GM23338 (cell line): ENCODE data around the gene APOA1. TPM values are rescaled to one million over a fixed set of nuclear protein-coding genes. Genes with fewer than 3 reads are reported as not detected.

Source experiments
- ATAC-seq: fragments of 200-7000 bp; cut with Tn5 transposase; 3 replicates; pipeline ENCODE4 v1.9.1; 2020
- DNase-seq: peaks from one replicate; pipeline ENCODE4 v3.0.0-alpha.2; 2015; ENCODE audit warnings: low spot score
- H2AFZ ChIP-seq: fragments of 200-600 bp; sonication (generic); 2 replicates; pipeline ENCODE4 v1.8.0; 2016; ENCODE audit warnings: antibody characterized with exemption, mild to moderate bottlenecking, moderate library complexity
- H3F3A ChIP-seq: fragments of 200-600 bp; sonication (generic); replicated peaks from 2 replicates; pipeline ENCODE4 v1.8.0; 2017; ENCODE audit warnings: antibody characterized with exemption, mixed run types, low read depth
- H3K27ac ChIP-seq: fragments of 200-600 bp; sonication (generic); 2 replicates; pipeline ENCODE4 v1.6.1; 2016; ENCODE audit warnings: low read depth
- H3K27me3 ChIP-seq: fragments of 200-600 bp; sonication (generic); 2 replicates; pipeline ENCODE4 v1.8.0; 2016; ENCODE audit warnings: mild to moderate bottlenecking, mixed run types, moderate library complexity; ENCODE audit not compliant: insufficient read depth
- H3K36me3 ChIP-seq: fragments of 200-600 bp; sonication (generic); 2 replicates; pipeline ENCODE4 v1.8.0; 2016; ENCODE audit warnings: mild to moderate bottlenecking; ENCODE audit not compliant: insufficient read depth
- H3K4me1 ChIP-seq: fragments of 200-600 bp; sonication (generic); 2 replicates; pipeline ENCODE4 v1.8.0; 2016; ENCODE audit warnings: mild to moderate bottlenecking, moderate library complexity; ENCODE audit not compliant: insufficient read depth
- H3K4me2 ChIP-seq: fragments of 200-600 bp; sonication (generic); 2 replicates; pipeline ENCODE4 v1.7.1; 2017; ENCODE audit warnings: mixed run types
- H3K4me3 ChIP-seq: fragments of 200-600 bp; sonication (generic); 2 replicates; pipeline ENCODE4 v1.6.1; 2016; ENCODE audit warnings: mixed run types
- H3K79me2 ChIP-seq: fragments of 200-600 bp; sonication (generic); replicated peaks from 2 replicates; pipeline ENCODE4 v1.8.0; 2017; ENCODE audit warnings: mild to moderate bottlenecking; ENCODE audit not compliant: insufficient read depth
- H3K9me2 ChIP-seq: fragments of 200-600 bp; sonication (generic); 2 replicates; pipeline ENCODE4 v1.8.0; 2017; ENCODE audit not compliant: insufficient read depth
- H4K20me1 ChIP-seq: fragments of 200-600 bp; sonication (generic); replicated peaks from 2 replicates; pipeline ENCODE4 v1.8.0; 2017; ENCODE audit warnings: mild to moderate bottlenecking; ENCODE audit not compliant: insufficient read depth
- H3K27ac Mint-ChIP-seq: 2 replicates; pipeline ENCODE4 v1.8.0; 2020; ENCODE audit warnings: inconsistent platforms, mild to moderate bottlenecking, moderate library complexity, mixed read lengths
- H3K27me3 Mint-ChIP-seq: 3 replicates; pipeline ENCODE4 v1.8.0; 2022; ENCODE audit warnings: low read depth, mild to moderate bottlenecking, moderate library complexity, mixed read lengths, inconsistent platforms; ENCODE audit not compliant: insufficient read depth, poor library complexity
- H3K36me3 Mint-ChIP-seq: 3 replicates; pipeline ENCODE4 v1.8.0; 2021; ENCODE audit warnings: low read depth, mild to moderate bottlenecking, inconsistent platforms, moderate library complexity, mixed read lengths
- H3K4me1 Mint-ChIP-seq: 3 replicates; pipeline ENCODE4 v1.8.0; 2020; ENCODE audit warnings: mild to moderate bottlenecking, inconsistent platforms, mixed read lengths
- H3K4me3 Mint-ChIP-seq: 3 replicates; pipeline ENCODE4 v1.8.0; 2021; ENCODE audit warnings: moderate library complexity, mild to moderate bottlenecking, inconsistent platforms, mixed read lengths
- H3K9me3 Mint-ChIP-seq: 3 replicates; pipeline ENCODE4 v1.8.0; 2020; ENCODE audit warnings: moderate library complexity, mild to moderate bottlenecking, inconsistent platforms, mixed read lengths
- CREB1 ChIP-seq: fragments of 250-450 bp; sonication (Bioruptor Pico); IDR thresholded peaks from 2 replicates; pipeline ENCODE4 v1.5.0; 2020; ENCODE audit warnings: low read depth, mild to moderate bottlenecking, moderate library complexity
- CTCF ChIP-seq, 2 experiments: fragments of 200-600 bp in 1 of 2; sonication (generic) in 1 of 2; conservative IDR thresholded peaks; 2 replicates each; pipeline versions ENCODE4 v1.5.1 to v1.6.1; 2016 to 2017; ENCODE audit warnings: antibody characterized with exemption in 2 of 2, low read depth in 2 of 2, mild to moderate bottlenecking in 2 of 2, moderate library complexity in 1 of 2
- ETS1 ChIP-seq: IDR thresholded peaks from 2 replicates; pipeline ENCODE4 v1.6.1; 2016; ENCODE audit warnings: antibody characterized with exemption
- EZH2 ChIP-seq: fragments of 200-600 bp; sonication (generic); IDR thresholded peaks from one replicate; pipeline ENCODE4 v1.8.0; 2017; ENCODE audit warnings: antibody characterized with exemption, mild to moderate bottlenecking, low read depth; ENCODE audit not compliant: unreplicated experiment
- EZH2phosphoT487 ChIP-seq: fragments of 200-600 bp; sonication (generic); IDR thresholded peaks from one replicate; pipeline ENCODE4 v1.8.1; 2018; ENCODE audit warnings: antibody characterized with exemption; ENCODE audit not compliant: unreplicated experiment
- JUNB ChIP-seq: IDR thresholded peaks from one replicate; pipeline ENCODE4 v1.6.1; 2016; ENCODE audit warnings: antibody characterized with exemption; ENCODE audit not compliant: unreplicated experiment
- NANOG ChIP-seq: IDR thresholded peaks from 2 replicates; pipeline ENCODE4 v1.6.1; 2016; ENCODE audit warnings: antibody characterized with exemption, borderline replicate concordance
- POLR2AphosphoS5 ChIP-seq: IDR thresholded peaks from 2 replicates; pipeline ENCODE4 v1.6.1; 2016; ENCODE audit warnings: antibody characterized with exemption, low read depth
- REST ChIP-seq: IDR thresholded peaks from one replicate; pipeline ENCODE4 v1.6.1; 2018; ENCODE audit warnings: antibody characterized with exemption; ENCODE audit not compliant: unreplicated experiment
- STAT1 ChIP-seq: IDR thresholded peaks from one replicate; pipeline ENCODE4 v1.6.1; 2016; ENCODE audit warnings: antibody characterized with exemption; ENCODE audit not compliant: unreplicated experiment
- ZNF114 ChIP-seq: fragments of 250-450 bp; sonication (Bioruptor Pico); IDR thresholded peaks from 2 replicates; pipeline ENCODE4 v1.5.0; 2020; ENCODE audit warnings: mild to moderate bottlenecking, moderate library complexity
- ZNF331 ChIP-seq: fragments of 250-450 bp; sonication (Bioruptor Pico); IDR thresholded peaks from 2 replicates; pipeline ENCODE4 v1.5.0; 2020; ENCODE audit warnings: low read depth, mild to moderate bottlenecking, moderate library complexity
- ZNF462 ChIP-seq: fragments of 250-450 bp; sonication (Bioruptor Pico); IDR thresholded peaks from 2 replicates; pipeline ENCODE4 v1.5.0; 2020; ENCODE audit warnings: mild to moderate bottlenecking, moderate library complexity
- polyA plus RNA-seq: library from polyadenylated mRNA; unstranded; fragments of >200 nt; fragmentation: Nextera tagmentation; extraction: Ambion mirVana; gene quantifications from 2 replicates; pipeline ENCODE4 v1.2.1, GENCODE V29; 2016
- total RNA-seq: library from RNA; depleted of rRNA; stranded (reverse); fragments of >200 nt; shearing (Covaris generic); gene quantifications from 2 replicates; pipeline ENCODE4 v1.2.3, GENCODE V29; 2014

The APOA1 gene
- total and polyA plus RNA-seq, 2 experiments from 2014 or later = 0.60 TPM; not detected in 1

GRCh38 chr11:116822575-116822974 lies 14.8 kb downstream of the APOA1 start:
- H3K27ac Mint-ChIP-seq = no peak overlapping the region
- TF ChIP-seq CTCF (conservative IDR thresholded peaks at IDR 0.05; ENCODE audit: low read depth in 2 of 2) = no peak
- TF ChIP-seq EZH2 = no peak
- no peak for TF ChIP-seq REST
- no peak for TF ChIP-seq CREB1 (CRISPR knock-in tag)
- no peak for TF ChIP-seq ZNF331 (CRISPR knock-in tag)
- TF ChIP-seq ZNF114 (CRISPR knock-in tag) = no peak
- TF ChIP-seq NANOG = no peak
- no peak for TF ChIP-seq ZNF462 (CRISPR knock-in tag)
- no peak for TF ChIP-seq JUNB
- no peak for TF ChIP-seq POLR2AphosphoS5
- no peak for TF ChIP-seq EZH2phosphoT487
- no peak for TF ChIP-seq ETS1
- no peak for TF ChIP-seq STAT1
- Histone ChIP-seq H3K36me3 (no peaks in the 10 kb centered on the region), H3F3A (no peaks in the 10 kb centered on the region), H3K79me2 (no peaks in the 10 kb centered on the region), H3K4me2 (no peak overlapping the region), H3K9me2 (0 out of 2 replicates have a peak, but pooled peaks cover 3% of the 10 kb centered on the region), H2AFZ (no peak overlapping the region), H3K27ac (no peak overlapping the region), H3K27me3 (no peaks in the 10 kb centered on the region), H3K4me1 (no peaks in the 10 kb centered on the region), H4K20me1 (no peaks in the 10 kb centered on the region), H3K4me3 (no peak overlapping the region)
- H3K27me3 Mint-ChIP-seq = no peaks in the 10 kb centered on the region
- peaks cover 5% of the 10 kb centered on the region; the same call in 2 of the 3 replicates for H3K4me1 Mint-ChIP-seq
- H3K36me3 Mint-ChIP-seq = no peaks in the 10 kb centered on the region
- ATAC-seq (no peak), DNase-seq (no peak)
- H3K4me3 Mint-ChIP-seq = no peak overlapping the region
- H3K9me3 Mint-ChIP-seq = no peaks in the 10 kb centered on the region
